Fibroblast of peridontal ligament (primary cell): ENCODE results near the gene SH2B3.
A peak's percentile ranks its signal among the peaks of the same experiment; 100 is the strongest.

Experiments used
- DNase-seq: peaks from one replicate; pipeline ENCODE4 v3.0.0-alpha.2; 2010; ENCODE audit errors: extremely low read depth

SH2B3 gene

GRCh38 chr12:111444314-111444924, 38.7 kb downstream of the SH2B3 start:
- DNase-seq = no peak

GRCh38 chr12:111444925-111445725, 39.4 kb downstream of the SH2B3 start:
- peak; percentile 45 for DNase-seq

- DNase-seq = peak; percentile 37
Observed at GRCh38 chr12:111445726-111446581, 40.2 kb downstream of the SH2B3 start.

GRCh38 chr12:111446631-111447570, 41.2 kb downstream of the SH2B3 start:
- DNase-seq = no peak

GRCh38 chr12:111447571-111448265, 42.0 kb downstream of the SH2B3 start:
- DNase-seq = no peak

GRCh38 chr12:111448266-111448830, 42.6 kb downstream of the SH2B3 start:
- DNase-seq = no peak

- no peak for DNase-seq
Observed at GRCh38 chr12:111448846-111449790, 43.4 kb downstream of the SH2B3 start.

GRCh38 chr12:111450676-111451075, 45.0 kb downstream of the SH2B3 start:
- no peak for DNase-seq

- no peak for DNase-seq
Observed at GRCh38 chr12:111451232-111451631, 45.5 kb downstream of the SH2B3 start.

- DNase-seq = peak; percentile 77
Observed at GRCh38 chr12:111451649-111452129, 46.0 kb downstream of the SH2B3 start.

- DNase-seq = no peak
Observed at GRCh38 chr12:111453071-111453989, 47.6 kb downstream of the SH2B3 start.

- no peak for DNase-seq
Observed at GRCh38 chr12:111454311-111454710, 48.6 kb downstream of the SH2B3 start.

- no peak for DNase-seq
Observed at GRCh38 chr12:111454716-111455447, 49.2 kb downstream of the SH2B3 start.

- DNase-seq = peak; percentile 66
Observed at GRCh38 chr12:111455448-111456320, 50.0 kb downstream of the SH2B3 start.

GRCh38 chr12:111457071-111457470, 51.3 kb downstream of the SH2B3 start:
- DNase-seq = no peak

- no peak for DNase-seq
Observed at GRCh38 chr12:111457577-111457976, 51.9 kb downstream of the SH2B3 start.
